HG02885 (cell line): ENCODE measurements around the gene CHD6.
A peak's percentile ranks its signal among the peaks of the same experiment; 100 is the strongest.

ENCODE experiments used
- ATAC-seq: cut with Tn5 transposase; IDR thresholded peaks from one replicate; pipeline ENCODE4 v1.9.1; 2021; ENCODE audit warnings: mild to moderate bottlenecking; ENCODE audit not compliant: unreplicated experiment, poor library complexity

CHD6 gene

DNA sequence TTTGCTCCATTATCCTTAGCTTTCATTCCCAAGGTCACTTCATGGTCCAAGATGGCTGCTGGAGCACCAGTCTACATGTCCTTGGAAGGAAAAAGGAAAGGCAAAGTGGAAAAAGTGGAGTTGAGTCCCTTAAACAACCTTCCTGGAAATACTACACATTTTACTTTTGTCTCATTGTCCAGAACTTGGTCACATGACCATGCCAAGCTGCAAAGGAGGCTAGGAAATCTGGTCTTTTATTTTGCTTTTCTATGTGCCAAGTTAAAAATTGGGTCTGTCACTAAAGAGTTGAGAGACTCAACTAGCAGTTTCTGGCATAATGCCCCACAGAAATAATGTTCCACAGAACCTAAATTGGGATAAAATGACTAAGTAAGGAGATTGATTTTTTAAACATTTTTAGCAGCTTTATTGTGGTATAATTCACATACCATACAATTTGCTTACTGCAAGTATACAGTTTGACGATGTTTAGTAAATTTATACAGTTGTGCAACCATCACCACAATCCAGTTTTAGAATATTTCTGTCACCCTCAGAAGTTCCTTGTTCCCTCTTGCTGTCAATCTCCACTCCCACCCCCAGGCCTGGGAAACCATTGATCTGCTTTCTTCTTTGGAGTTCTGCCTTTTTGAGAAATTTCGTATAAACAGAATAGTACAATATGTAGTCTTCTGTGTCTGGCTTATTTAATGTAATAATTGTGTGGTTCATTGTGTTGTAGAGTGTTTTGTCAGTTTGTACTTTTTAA, 5.6 kb upstream of the CHD6 start:
- no peak for ATAC-seq

DNA sequence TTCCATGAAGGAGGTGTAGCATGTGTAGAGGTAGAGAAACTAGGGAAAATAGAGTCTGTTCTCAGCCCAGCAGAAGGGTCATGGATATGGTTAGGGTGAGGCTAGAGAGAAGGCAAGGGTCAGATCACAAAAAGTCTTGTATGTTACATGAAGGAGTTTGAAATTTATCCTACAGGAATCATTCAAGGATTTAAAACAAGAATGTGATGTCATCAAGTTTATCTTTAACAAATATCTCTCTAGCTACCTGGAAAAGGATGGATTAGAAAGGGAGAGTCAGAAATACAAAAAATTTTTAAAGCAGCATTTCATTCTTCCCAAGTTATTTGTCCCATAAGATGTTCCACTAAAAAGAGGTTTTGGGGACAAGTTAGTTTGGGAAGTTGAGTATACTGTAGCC, 4.4 kb upstream of the CHD6 start:
- no peak for ATAC-seq

DNA sequence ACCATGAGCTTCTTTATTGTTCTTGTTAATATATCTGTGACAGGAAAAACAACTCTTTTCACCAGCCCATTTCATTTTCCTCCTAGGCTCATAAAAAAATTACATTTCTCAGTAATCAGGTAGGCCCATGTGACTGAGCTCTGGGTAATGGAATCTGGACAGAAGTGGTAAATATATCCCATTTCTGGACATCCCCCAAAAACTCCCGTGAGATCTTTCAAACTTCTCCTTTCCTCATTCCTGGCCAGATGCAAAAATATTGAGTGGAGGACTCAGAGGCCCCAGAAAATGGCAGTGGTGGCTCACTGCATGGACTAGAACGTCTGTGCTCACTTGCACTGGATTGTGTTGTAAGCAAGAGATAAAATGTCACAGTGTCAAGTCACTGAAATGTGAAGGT, 3.8 kb upstream of the CHD6 start:
- ATAC-seq: no peak

DNA sequence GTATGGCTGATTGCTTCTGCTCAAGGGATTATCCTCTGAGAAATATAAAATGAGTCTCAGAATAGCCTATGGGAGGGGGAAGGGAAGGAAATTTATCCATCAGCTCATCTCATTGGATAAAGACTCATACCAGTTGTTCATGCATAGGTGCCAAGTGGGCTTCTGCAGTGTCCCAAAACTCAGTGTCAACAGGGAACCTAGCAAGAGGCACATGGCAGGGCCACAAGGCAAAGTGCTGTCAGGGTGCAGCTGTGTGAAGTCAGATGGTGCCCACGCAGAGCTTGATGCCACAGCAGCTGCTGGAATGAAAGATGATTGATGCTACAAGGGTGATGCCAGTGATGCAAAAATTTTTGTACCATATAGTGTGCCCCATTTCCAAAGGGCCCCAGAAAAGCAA, 3.2 kb upstream of the CHD6 start:
- no peak for ATAC-seq

DNA sequence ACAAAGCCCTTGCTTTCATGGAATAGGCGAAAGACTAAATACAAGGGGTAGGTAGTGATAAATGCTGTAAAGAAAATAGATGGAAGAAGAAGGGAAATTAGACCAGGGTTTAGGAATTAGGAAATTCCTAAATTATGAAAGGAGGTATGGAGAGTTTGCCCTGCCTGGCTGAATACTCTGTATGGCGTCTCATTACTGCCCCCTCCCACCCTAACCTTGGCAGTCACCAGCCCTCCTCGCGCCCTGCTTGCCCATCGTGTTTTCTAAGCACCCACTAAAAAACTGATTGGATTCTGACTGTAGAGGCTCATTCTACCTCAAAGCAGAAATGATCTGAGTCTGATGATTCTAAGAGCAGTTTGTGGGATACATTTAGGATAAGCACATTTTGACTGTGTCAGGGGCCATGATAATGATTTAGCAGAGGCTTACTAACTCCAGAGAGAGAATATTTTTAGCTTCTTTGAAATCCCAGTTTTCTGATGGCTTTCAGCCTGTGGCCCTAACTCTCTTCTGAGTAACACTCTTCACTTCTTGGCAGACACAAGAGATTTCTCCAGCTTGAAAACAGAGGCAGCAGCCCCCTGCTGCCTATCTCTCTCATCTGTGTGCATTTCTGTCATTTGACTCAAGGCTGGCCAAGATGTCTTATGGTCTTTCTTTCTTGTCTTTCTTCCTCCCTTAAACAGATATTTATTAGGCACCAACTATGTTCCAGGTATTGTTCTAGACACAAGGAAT, 1.4 kb upstream of the CHD6 start:
- no peak for ATAC-seq

DNA sequence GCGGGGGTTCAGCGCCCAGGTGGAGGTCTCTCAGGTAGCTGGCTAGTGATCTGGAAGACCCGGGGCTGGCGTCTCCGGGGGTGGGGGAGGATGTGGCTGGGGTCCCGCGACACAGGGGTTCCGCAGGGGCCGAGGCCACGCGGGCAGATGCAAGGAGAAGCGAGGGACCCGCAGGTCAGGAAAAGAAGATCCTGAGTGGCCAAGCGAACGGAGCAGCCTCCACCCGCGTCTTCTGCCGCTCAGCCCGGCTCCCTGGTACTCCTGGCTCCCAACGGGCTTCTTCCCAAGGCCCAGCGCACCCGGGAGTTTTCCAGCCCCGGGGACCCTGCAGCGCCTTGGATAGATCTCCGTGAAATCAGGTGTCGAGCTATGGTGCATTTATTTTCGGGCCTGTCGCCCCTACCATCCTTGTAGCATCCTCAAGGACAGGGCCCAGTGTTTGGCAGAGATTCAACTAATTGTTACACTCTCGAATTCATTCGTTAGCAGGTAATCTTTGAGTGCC, 682 bp upstream of the CHD6 start:
- ATAC-seq: peak; percentile 3

DNA sequence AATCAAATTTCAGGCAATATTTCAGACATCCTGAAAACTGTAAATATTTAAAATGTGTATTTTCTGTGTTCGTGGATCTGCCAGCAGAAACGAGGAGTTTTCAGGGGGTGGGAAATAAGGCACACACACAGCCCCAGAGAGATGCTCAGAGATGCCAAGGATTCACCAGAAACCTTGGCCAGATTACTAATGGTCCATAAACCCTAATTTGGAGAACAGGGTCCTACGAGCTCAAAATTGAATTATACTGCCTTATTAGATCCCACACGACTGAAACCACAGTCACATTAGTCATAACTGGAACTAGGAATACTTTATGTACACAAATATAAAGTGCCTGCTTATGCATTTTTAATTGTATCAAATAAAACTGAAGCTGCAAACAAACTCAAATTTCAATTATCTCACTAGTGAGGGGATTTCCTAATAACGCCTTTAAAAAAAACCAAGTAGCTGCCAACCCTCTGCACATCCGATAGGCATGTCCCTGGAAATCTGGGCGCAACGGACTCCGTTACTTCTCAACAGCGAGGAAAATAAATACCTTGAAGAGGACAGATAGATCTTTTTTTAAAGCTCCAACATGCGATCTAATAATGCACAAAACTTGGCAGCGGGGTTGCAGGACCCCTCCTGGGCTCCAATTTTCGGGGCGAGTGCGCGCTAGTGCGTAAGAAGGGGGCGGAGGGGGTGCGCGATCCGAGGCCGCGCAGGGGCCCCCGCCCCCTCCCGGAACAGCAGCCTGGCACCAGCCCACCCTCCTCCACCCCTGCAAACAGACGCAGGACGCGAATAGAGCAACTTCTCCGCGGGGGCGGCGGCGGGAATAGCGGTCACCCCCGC, 897 bp downstream of the CHD6 start:
- ATAC-seq: peak; percentile 12

DNA sequence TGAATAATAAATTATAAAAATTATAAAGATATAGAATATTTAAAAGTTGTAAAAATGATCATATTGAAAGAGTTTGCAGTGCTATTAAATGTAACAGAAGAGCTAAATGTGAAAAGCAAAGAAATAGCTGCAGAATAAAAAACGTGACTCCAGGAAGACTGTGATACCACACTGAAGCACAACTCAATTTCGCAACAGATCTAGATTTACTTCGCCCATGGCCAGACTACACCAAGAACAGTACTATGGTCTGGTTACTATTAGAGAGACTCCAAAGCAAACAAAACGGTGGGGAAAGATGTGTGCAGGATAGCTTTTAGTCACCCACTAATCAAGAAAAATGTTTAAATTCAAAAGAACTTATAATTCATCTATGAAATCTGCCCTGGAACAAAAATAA, 1.9 kb downstream of the CHD6 start:
- no peak for ATAC-seq

DNA sequence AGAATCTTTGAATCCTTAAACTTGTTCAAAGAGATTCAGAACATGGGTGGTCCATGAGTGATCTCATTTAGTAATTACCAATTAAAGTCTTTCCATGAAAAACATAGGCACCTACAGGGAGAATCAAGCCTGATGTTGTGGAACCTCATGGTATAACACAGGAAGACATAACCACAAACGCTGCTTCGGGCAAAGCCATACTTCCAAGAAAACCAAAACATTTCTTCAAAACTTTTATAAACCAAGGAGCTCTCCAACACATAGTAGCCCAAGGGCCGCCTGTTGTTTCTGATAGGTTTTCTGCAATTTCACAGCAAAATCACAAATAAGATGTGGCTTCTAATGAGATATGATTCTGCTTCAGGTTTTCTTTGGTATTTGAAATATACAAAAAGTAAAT, 2.5 kb downstream of the CHD6 start:
- no peak for ATAC-seq

DNA sequence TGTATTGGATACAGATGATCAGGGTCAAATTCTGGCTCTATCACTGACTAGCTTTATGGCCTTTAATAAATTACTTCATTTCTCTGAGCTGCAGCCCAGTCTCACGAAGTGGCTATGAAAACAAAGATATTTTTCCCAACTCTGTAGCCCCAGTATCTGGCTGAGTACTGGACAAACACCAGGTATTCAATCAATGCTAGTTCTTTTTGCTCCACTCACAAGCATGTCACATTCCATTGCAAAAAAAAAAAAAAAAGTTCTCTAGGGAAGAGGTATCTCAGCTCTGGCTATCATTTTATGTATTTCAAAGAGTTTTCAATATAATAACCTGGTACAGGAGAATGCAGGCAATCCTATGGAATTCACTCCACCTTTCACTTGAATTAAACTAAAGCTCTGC, 3.1 kb downstream of the CHD6 start:
- no peak for ATAC-seq

DNA sequence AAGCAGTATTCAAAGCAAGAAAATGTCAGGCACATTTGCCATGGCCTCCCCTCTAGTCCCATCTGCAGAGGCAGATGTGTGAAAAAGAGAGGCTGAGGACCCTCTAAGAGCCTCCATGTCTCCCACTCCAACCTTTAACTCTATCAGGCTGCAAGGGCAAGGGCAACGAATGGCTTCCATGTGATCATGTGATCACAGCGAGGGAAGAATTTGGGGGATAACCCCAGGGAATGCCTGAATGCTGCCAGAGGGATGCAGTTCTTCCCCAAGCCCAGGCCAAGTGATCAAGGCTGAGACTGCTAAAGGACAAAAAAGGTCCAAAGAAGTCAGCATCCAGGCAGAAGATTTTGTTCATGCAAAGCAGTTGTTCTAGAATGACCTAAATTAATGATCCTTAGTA, 4.9 kb downstream of the CHD6 start:
- no peak for ATAC-seq

DNA sequence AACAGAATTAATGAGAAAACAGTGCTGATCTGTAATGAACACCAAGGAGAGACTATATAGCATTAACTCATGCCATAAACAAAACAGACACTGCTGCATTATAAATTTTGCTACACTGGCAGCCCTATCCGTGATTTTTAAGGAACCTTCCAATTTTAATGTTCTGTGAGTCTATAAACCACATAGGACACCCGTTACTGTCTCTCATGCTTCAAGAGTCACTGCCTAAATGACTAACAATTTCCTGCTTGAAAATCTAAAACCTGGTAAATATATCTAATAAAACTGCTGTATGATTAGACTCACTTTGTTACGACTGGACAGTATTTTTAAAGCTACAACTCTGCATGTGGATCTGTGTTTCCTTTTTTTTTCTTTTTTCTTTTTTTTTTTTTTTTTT, 8.7 kb downstream of the CHD6 start:
- ATAC-seq: no peak

DNA sequence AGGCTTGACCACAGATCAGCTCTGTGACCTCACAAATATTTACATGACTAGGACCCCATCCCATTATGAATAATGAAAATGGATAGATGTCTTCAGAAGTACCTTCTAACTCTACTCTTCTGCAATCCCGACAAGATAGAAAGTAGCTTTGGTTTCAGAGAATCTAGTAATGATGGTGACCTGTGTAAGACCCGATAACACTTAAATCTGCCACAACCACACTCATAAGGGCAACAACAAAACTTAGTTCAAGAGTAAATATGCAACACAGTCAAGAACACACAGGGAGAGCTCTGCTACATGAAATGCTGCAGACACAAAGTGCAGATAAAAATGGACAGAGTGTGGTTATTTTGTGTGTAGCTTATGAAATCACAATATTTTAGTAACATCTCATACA, 9.6 kb downstream of the CHD6 start:
- peak; percentile 42 for ATAC-seq

DNA sequence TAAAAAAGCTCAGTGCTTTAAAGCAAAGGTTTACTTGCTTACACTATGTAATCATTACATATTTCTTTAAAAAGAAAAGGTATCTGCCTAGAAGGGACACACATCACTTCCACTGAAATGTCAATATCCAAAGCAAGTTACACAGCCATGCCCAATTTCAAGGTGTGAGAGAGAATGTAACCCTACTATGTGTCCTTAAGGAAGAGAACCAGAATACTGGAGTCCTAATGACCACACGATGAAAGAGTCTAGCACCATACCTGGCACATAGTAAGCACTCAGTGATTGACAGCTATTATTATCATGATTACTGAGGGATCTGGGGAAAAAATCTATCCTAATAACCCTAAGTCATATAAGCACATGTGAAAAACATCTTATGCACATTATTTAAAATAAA, 10.4 kb downstream of the CHD6 start:
- no peak for ATAC-seq

DNA sequence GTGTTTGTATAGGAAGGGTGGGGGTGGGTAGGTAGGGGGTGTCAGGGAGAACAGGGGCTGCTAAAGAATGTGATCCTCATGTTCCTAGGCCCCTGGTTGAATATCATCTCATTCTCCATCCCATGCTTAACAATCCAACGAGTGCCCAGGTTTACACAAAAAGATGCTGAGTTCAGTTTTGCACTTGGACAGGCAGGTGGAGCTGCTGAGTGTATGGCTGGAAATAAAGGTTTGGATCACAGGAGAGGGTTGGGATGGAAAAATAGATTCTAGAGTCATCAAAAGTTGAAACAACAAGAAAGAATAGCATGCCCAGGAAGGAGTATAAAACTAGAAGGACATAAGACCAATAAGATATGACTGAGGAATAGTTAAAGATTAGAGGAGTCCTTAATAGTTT, 14.2 kb downstream of the CHD6 start:
- ATAC-seq: no peak

DNA sequence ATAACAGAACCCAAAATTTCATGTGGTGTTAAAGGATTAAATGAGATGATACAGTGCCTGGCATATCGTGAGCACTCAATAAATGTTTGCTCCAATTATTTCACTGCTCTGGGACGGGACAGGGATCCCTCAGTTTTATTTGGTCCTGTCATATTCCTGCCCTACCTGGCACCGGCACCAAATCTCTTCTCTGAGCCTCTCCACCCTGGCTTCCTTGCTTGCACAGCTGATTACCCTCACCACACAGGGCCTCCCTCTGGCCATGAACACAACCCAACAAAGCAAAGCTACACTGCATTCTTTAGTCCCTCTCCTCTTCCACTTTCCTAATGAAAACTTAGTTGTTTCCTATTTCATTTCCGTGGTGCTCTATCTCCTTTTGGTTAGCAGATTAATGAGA, 16.4 kb downstream of the CHD6 start:
- no peak for ATAC-seq

DNA sequence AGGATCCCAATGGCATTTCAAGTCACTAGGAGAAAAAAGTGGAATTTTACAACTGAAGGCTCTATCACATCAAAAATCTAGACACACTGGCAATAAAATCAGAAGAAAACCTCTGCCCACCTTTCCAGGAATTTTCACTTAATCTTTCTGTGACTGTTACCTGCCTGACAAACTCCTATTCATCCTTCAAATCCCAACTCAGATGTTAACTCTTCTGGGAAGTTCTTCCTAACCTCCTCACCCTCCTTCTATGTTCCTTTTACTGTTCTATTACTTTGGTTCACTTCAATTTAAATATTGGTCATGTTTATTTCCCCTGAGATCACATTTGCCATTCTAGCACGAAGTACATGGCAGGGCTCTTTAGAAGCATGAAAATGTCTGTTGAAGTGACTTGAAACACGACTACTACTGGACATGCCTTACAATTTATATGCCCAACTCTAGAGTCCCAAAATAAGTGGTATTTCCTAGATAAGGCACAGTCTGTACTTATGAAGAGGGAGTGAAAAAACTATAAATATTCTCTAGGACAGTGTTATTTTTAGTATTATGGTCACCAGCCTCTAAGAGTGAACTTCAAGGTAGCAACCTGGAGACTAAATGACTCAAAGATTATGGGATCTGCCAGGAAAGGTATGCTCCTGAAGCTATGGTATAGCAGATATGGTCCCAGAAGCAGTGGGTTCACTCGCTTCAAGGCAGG, 17.1 kb downstream of the CHD6 start:
- no peak for ATAC-seq

DNA sequence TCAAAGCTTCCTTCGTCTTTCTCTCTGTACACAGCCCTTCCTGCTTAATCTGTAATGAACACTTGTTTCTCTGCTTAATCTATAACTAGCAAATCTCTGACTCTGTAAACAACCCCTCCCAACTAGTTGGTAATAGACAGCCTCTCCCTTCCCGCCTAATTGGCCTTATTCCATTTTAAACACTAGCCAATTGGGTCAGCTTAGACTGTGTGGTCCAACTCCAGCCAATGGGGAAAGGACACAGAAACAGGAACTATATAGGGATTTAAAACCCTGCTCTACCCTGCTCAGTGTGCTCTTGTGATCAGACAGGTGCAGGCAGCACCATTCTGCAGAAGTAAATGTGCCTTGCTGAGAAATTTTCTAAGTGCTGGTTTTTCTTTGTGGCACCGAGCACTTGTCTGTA, 18.5 kb downstream of the CHD6 start:
- ATAC-seq: no peak

DNA sequence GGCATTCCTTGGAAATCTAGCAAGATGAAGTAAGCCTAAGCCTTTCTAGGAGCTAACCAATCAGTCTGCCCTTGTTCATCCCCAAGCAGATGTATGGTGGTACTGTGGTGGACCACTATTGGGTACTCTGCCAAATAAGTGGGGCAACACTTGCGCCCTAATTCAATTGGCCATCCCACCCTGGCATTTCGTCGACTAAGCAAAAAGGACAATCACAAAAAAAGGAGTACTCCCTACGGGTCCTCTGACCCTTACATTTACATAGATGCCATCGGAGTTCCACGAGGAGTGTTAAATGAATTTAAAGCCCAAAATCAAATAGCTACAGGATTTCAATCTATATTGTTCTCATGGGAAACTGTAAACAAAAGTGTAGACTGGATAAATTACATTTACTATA, 19.5 kb downstream of the CHD6 start:
- no peak for ATAC-seq

DNA sequence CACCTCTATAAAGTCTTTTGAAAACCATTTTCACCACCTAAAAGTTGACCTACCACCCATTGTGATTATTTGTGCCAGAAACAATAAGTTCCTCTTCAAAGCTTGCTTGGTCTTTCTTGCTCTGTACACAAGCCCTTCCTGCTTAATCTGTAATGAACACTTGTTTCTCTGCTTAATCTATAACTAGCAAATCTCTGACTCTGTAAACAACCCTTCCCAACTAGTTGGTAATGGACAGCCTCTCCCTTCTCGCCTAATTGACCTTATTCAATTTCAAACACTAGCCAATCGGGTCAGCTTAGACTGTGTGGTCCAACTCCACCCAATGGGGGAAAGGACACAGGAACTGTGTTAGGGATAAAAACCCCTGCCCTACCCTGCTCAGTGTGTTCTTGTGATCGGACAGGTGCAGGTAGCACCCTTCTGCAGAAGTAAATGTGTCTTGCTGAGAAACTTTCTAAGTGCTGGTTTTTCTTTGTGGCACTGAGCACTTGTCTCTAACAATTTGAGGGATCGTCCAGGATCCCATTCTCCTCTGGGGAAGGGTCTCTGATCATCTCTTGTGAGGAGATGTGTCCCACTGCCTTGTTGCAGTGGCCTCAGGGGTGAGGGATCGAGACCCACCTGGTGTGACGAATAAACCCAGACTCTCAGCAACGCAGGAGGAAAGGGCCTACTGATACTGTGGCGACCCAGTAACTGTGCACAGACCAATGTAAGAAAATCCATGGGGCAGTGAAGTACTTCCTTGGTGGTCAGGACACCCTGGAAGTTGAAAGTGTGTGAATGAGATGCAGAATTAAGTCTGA, 23.5 kb downstream of the CHD6 start:
- no peak for ATAC-seq
